GM03348 (cell line): ENCODE results near the gene LYPD5.
"Not testable (repeated sequence)": the region's sequence is repeated elsewhere in the genome, so short reads cannot be mapped to it uniquely, and the experiment has no call there.

Experiments
- DNase-seq: peaks from one replicate; pipeline ENCODE4 v3.0.0; 2012; ENCODE audit warnings: low spot score

The LYPD5 gene

GRCh38 chr19:43777163-43777695, 25.0 kb downstream of the LYPD5 start:
- DNase-seq: peak; percentile 38

GRCh38 chr19:43776286-43776685, 26.0 kb downstream of the LYPD5 start:
- DNase-seq: no peak

- DNase-seq: no peak
Observed at GRCh38 chr19:43775299-43775890, 26.9 kb downstream of the LYPD5 start.

- not testable (repeated sequence) for DNase-seq
Observed at GRCh38 chr19:43774940-43775258, 27.3 kb downstream of the LYPD5 start.

GRCh38 chr19:43774103-43774939, 27.9 kb downstream of the LYPD5 start:
- DNase-seq: peak; percentile 74

- DNase-seq: no peak
Observed at GRCh38 chr19:43773725-43774102, 28.5 kb downstream of the LYPD5 start.

- DNase-seq: no peak
Observed at GRCh38 chr19:43769256-43769655, 33.0 kb downstream of the LYPD5 start.

- no peak for DNase-seq
Observed at GRCh38 chr19:43768273-43769050, 33.8 kb downstream of the LYPD5 start.

- no peak for DNase-seq
Observed at GRCh38 chr19:43767818-43768217, 34.4 kb downstream of the LYPD5 start.

- no peak for DNase-seq
Observed at GRCh38 chr19:43767316-43767715, 34.9 kb downstream of the LYPD5 start.

- DNase-seq: no peak
Observed at GRCh38 chr19:43766755-43767043, 35.5 kb downstream of the LYPD5 start.

GRCh38 chr19:43765109-43765876, 37.0 kb downstream of the LYPD5 start:
- DNase-seq: peak; percentile 89

GRCh38 chr19:43764684-43765083, 37.6 kb downstream of the LYPD5 start:
- peak; percentile 13 for DNase-seq

GRCh38 chr19:43763473-43763939, 38.7 kb downstream of the LYPD5 start:
- DNase-seq: peak; percentile 42

- no peak for DNase-seq
Observed at GRCh38 chr19:43762814-43763213, 39.4 kb downstream of the LYPD5 start.

- no peak for DNase-seq
Observed at GRCh38 chr19:43760941-43761340, 41.3 kb downstream of the LYPD5 start.

GRCh38 chr19:43759515-43759914, 42.7 kb downstream of the LYPD5 start:
- DNase-seq: peak; percentile 73

- peak; percentile 88 for DNase-seq
Observed at GRCh38 chr19:43755256-43755801, 46.9 kb downstream of the LYPD5 start.

GRCh38 chr19:43754503-43755255, 47.6 kb downstream of the LYPD5 start, which contains the start of gene SMG9:
TSS of gene SMG9 (minus strand) at chr19:43754962. CDS start at chr19:43750741, 4,221 bp downstream.
- peak; percentile 99 for DNase-seq

GRCh38 chr19:43754253-43754502, 48.1 kb downstream of the LYPD5 start:
- DNase-seq: no peak

- no peak for DNase-seq
Observed at GRCh38 chr19:43752287-43752875, 49.9 kb downstream of the LYPD5 start.
